PC-9 (cell line): ENCODE data around the gene SLC39A13.

Experiments
- EZH2 ChIP-seq: fragments of 200-600 bp; sonication (generic); IDR thresholded peaks from 2 replicates; pipeline ENCODE4 v1.8.0; 2017; ENCODE audit warnings: antibody characterized with exemption, low read depth
- TF ChIP-seq, protein P1 (sequence below): fragments of 200-600 bp; sonication (generic); conservative IDR thresholded peaks from 2 replicates; pipeline ENCODE4 v1.6.1; 2017; ENCODE audit warnings: mixed run types, antibody characterized with exemption, mild to moderate bottlenecking, moderate library complexity

DNA sequence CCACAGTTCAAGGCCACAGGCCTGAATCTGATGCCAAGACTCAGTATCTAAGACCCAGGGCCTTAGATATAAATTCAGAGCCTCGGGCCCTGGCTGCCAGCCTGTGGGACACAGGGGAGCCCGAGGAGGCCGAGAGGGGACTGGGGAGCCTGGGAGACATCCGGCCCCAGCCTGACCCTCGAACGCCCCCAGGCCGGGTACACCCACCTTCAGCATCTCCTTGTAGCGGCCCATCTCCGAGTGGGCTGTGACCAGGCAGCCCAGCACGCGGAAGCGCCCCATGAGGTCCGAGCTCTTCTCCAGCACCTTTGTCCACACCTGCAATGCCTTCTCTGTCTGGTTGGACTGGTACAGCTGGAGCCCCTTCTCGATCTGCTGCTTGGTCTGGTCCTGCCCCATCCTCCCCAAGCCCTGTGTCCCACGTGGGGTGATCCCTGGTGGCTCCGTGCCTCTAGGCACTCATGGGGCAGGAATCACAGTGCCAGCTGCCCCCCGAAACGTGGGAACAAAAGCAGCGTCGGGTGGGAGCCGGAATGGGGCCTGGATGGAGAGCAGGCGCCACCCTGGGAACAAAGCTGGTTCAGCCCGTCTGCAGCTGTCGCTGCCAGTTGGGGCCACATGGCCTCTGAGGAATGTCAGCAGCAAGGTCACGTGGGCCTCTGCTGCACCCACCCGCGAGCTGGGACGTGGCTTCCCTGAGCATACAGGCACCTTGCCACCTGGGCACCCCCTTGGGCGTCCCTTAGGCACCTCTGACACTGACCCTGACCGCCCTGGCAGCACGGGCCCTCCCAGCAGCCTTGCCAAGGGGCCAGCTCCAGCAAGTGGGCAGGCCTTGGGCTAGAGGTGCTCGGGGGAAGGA, 40.4 kb downstream of the SLC39A13 start, which contains the start of gene RAPSN:
- TF ChIP-seq, protein P1, sequence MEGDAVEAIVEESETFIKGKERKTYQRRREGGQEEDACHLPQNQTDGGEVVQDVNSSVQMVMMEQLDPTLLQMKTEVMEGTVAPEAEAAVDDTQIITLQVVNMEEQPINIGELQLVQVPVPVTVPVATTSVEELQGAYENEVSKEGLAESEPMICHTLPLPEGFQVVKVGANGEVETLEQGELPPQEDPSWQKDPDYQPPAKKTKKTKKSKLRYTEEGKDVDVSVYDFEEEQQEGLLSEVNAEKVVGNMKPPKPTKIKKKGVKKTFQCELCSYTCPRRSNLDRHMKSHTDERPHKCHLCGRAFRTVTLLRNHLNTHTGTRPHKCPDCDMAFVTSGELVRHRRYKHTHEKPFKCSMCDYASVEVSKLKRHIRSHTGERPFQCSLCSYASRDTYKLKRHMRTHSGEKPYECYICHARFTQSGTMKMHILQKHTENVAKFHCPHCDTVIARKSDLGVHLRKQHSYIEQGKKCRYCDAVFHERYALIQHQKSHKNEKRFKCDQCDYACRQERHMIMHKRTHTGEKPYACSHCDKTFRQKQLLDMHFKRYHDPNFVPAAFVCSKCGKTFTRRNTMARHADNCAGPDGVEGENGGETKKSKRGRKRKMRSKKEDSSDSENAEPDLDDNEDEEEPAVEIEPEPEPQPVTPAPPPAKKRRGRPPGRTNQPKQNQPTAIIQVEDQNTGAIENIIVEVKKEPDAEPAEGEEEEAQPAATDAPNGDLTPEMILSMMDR, result no peak
- TF ChIP-seq EZH2, result no peak
